ENCODE data around the gene MSTO1.
"Not testable (repeated sequence)": the region's sequence is repeated elsewhere in the genome, so short reads cannot be mapped to it uniquely, and the experiment has no call there.

The MSTO1 gene

GRCh38 chr1:155646307-155646706 lies 36.3 kb downstream of the MSTO1 start:
- no peak for DNase-seq (ENCODE audit: low spot score in 2 of 2)
- no peak overlapping the region for H3K27ac Mint-ChIP-seq
- no peak for ATAC-seq
- H3K9me3 Mint-ChIP-seq: peaks cover 9% of the 10 kb centered on the region
- no peaks in the 10 kb centered on the region for H3K36me3 Mint-ChIP-seq
- H3K4me1 Mint-ChIP-seq: no peaks in the 10 kb centered on the region
- H3K4me3 Mint-ChIP-seq: no peak overlapping the region

GRCh38 chr1:155648207-155649147 lies 38.5 kb downstream of the MSTO1 start:
- H3K27ac Mint-ChIP-seq: no peak overlapping the region
- DNase-seq (ENCODE audit: low spot score in 2 of 2) (no peak), ATAC-seq (no peak)
- H3K4me3 Mint-ChIP-seq: no peak overlapping the region
- no peaks in the 10 kb centered on the region for H3K4me1 Mint-ChIP-seq
- H3K36me3 Mint-ChIP-seq: no peaks in the 10 kb centered on the region
- H3K9me3 Mint-ChIP-seq: peaks cover 2% of the 10 kb centered on the region

DNA sequence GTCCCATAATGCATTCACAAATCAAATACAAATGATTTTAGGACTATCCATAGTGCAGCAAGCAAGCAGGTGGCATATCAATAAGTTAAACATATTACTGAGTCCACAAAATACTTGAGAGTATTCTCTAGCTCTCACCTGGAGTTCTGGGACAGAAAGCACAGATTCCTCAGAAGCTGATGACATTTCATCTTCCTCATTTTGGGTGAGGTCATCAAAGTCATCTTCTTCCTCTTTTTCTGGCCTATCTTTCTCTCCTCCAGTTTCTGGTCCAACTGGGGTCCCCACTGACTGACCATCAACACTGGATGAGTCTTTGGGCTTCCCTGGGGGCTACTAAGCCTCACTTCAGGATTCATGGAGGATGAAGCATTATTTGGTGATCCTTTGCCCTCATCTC lies 39.7 kb downstream of the MSTO1 start:
- no peaks in the 10 kb centered on the region for H3K9me3 Mint-ChIP-seq
- no peak for DNase-seq (ENCODE audit: low spot score in 2 of 2)
- no peaks in the 10 kb centered on the region for H3K4me1 Mint-ChIP-seq
- no peak for ATAC-seq
- H3K27ac Mint-ChIP-seq: no peak overlapping the region
- H3K36me3 Mint-ChIP-seq: no peaks in the 10 kb centered on the region
- H3K4me3 Mint-ChIP-seq: no peak overlapping the region

GRCh38 chr1:155650231-155650757 lies 40.3 kb downstream of the MSTO1 start:
- Mint-ChIP-seq H3K9me3 (no peaks in the 10 kb centered on the region), H3K36me3 (no peaks in the 10 kb centered on the region), H3K27ac (no peak overlapping the region), H3K4me3 (no peak overlapping the region), H3K4me1 (no peaks in the 10 kb centered on the region)
- DNase-seq (ENCODE audit: low spot score in 2 of 2) (no peak), ATAC-seq (no peak)

- no peak for ATAC-seq
- Mint-ChIP-seq H3K4me3 (no peak overlapping the region), H3K27ac (no peak overlapping the region), H3K4me1 (no peaks in the 10 kb centered on the region), H3K9me3 (no peaks in the 10 kb centered on the region), H3K36me3 (no peaks in the 10 kb centered on the region)
- no peak for DNase-seq (ENCODE audit: low spot score in 2 of 2)
These were observed 42.0 kb downstream of the MSTO1 start for GRCh38 chr1:155651861-155652661.

- H3K9me3 Mint-ChIP-seq: no peaks in the 10 kb centered on the region
- H3K4me1 Mint-ChIP-seq: no peaks in the 10 kb centered on the region
- ATAC-seq (no peak), DNase-seq (ENCODE audit: low spot score in 2 of 2) (no peak)
- H3K27ac Mint-ChIP-seq: no peak overlapping the region
- no peak overlapping the region for H3K4me3 Mint-ChIP-seq
- H3K36me3 Mint-ChIP-seq: peaks cover 2% of the 10 kb centered on the region
These were observed 42.9 kb downstream of the MSTO1 start for GRCh38 chr1:155652951-155653350.

DNA sequence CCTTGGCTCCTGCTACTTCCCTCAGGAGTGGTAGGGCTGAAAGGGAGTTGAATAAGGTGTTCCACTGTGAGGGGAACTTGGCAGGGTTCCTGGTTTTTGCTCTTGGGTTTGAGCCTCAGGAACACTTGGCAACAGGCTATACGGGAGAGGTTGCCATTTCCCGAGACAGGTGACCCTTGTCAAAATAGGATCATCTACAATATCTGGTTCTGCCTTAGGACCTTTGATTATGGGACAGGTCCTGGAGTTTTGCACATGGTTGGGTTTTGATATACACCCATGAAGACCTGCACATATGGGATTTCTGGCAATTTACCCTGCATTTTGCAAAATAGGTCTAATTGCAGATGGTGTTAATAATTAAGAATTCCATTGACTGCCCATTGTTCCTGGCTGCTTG lies 47.4 kb downstream of the MSTO1 start:
- Mint-ChIP-seq H3K4me3 (no peak overlapping the region), H3K27ac (no peak overlapping the region)
- DNase-seq (ENCODE audit: low spot score in 2 of 2): no peak

DNA sequence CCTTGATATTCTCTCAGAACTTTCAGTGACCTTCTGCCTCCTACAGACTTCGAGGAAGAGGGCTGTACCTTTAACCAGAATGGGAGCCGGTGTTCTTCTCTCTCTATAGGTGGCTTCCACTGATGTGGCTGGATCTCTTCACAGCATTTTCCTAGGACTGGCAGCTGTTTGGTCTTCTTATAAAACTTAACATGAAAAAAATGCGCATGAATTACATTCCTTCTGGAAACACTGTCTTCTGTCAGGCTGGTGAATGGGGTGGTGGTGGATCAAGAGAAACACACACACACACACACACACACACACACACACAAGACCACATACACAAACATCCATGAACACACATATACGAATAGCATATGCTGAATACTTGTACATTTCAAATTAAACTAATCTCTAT lies 51.2 kb downstream of the MSTO1 start:
- not testable (repeated sequence) for H3K4me1 Mint-ChIP-seq; DNase-seq (ENCODE audit: low spot score in 2 of 2); ATAC-seq; H3K27ac Mint-ChIP-seq; H3K4me3 Mint-ChIP-seq; H3K9me3 Mint-ChIP-seq
- H3K36me3 Mint-ChIP-seq: peaks cover 85% of the 10 kb centered on the region

More for the DNA sequence above, 47.4 kb downstream of the MSTO1 start:
- peaks cover 47% of the 10 kb centered on the region for H3K36me3 Mint-ChIP-seq
- no peak for ATAC-seq
- H3K9me3 Mint-ChIP-seq: no peaks in the 10 kb centered on the region
- H3K4me1 Mint-ChIP-seq: peaks cover 6% of the 10 kb centered on the region
